COLO829 (cell line): ENCODE results near the gene MUC4.
"Not testable (repeated sequence)": the region's sequence is repeated elsewhere in the genome, so short reads cannot be mapped to it uniquely, and the experiment has no call there.

Experiments used
- DNase-seq: peaks from one replicate; pipeline ENCODE4 v3.0.0; 2012; ENCODE audit warnings: low spot score

The MUC4 gene

GRCh38 chr3:195737782-195738181 lies 73.9 kb downstream of the MUC4 start:
- not testable (repeated sequence) for DNase-seq

DNA sequence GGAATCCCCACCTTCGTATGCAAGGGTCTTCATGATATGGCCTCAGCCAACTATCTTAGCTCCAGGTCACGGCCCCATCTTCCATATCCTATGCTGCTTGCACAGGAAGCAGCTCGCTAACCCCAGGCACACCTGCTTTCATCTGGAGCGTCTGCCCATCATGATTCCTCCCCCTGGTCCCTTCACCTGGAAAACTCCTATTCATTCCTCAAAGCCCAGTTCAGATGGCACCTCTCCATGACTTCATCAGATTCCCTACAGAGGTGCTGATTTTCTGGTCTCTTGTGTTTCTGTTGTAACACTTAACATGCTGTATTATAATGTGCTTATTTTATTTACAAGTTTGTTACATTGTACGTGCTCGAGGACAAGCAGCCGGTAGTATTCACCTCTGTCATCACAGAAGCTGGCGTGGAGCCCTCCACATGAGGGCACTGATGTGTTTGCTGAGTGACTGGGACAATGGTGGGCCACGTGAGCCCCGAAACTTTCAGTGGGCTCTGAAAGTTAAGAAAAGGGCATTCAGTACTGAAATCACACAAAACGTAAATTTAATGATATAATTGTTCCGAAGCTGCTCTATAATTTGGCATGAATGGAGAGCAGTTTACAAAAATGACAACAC lies 74.8 kb downstream of the MUC4 start:
- no peak for DNase-seq

- DNase-seq, result no peak
Observed at GRCh38 chr3:195735036-195735695, 76.6 kb downstream of the MUC4 start.

DNA sequence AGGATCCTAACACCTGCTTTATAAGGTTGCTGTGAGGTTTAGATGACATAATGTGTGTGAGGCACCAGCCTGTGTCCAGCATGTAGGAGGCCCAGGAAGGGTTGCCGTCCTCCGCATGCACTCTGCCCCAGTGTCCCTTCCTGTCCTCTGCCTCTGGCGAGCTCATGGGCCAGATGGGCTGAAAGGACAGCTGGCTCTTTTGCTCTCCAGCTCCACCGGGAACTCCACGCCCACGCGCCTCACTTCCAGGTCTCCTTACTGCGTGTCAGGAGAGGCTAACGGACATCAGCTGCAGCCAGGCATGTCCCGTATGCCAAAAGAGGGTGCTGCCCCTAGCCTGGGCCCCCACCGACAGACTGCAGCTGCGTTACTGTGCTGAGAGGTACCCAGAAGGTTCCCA lies 78.8 kb downstream of the MUC4 start:
- DNase-seq, result no peak

DNA sequence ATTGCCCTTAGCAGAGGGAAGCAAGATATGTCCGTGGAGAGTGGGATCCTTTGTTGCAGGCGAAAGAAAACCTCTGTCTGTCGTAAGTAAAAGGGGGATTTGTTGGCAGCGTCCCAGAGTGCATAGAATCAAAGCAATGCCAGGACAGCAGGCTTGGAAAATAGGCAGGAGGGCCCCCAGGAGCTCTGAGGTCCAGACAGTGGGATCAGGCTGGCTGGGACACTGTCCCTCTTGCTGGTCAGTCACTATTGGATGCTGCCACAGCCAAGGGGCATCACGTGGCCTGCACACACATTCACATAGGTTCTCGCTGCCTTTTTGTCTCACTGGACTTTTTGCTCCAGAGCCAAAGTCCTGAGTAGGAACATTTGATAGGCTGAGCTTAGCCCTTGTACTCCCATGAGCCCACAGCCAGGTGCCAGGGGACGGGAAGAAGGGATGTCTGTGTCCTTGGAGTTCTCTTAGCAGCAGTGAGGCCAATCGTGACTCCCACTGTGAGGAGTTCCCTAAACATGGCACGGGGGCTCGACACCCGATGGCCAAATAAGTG lies 80.3 kb downstream of the MUC4 start:
- DNase-seq, result no peak

GRCh38 chr3:195729476-195730251 lies 82.1 kb downstream of the MUC4 start:
- no peak for DNase-seq

DNA sequence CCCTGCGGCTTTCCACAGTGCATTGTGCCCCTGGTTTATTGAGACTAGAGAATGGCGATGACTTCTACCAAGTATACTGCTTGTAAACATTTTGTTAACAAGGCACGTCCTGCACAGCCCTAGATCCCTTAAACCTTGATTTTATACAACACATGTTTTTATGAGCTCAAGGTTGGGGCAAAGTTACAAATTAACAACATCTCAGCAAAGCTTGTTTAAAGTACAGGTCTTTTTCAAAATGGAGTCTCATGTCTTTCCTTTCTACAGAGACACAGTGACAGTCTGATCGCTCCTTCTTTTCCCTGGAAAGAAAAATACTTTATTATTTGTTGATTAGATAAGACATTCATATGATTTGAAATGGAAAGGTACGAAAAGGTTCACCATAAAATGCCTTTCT lies 82.9 kb downstream of the MUC4 start:
- DNase-seq, result not testable (repeated sequence)

DNA sequence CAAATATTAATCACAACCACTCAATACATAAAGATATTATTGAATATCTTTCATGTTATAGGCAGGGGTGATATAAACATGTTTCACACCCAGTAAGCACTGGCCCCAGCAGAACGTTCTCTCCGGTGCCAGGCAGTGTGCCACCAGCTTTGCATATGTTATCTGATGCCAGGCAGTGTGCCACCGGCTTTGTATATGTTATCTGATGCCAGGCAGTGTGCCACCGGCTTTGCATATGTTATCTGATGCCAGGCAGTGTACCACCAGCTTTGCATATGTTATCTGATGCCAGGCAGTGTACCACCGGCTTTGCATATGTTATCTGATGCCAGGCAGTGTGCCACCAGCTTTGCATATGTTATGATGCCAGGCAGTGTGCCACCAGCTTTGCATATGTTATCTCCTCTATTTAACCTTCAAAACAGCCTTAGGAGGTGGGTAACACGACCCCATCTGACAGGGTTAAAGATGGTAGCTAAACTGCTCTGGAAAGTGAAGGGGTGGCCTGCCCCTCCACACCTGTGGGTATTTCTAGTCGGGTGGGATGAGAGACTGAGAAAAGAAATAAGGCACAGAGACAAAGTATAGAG lies 84.0 kb downstream of the MUC4 start:
- DNase-seq, result no peak

- DNase-seq, result not testable (repeated sequence)
Observed at GRCh38 chr3:195725916-195726740, 85.6 kb downstream of the MUC4 start.

DNA sequence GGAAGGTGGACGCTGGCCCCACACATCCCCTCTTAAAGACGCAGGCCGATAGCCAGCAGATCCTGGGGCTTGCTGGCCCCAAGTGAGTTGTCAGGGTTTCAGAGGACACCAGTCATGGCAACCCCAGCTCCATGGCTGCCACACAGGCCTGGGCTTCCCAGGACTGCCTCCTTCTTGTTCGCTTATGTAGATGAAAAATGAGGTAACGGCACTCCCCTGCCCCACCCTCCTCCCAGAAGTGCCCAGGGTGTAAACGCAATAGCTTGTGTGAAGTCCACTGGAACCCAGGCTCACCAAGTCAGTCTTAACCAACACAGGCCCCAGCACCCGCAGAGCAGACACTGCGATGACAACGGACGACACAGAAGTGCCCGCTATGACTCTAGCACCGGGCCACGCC lies 87.4 kb downstream of the MUC4 start:
- DNase-seq, result not testable (repeated sequence)

DNA sequence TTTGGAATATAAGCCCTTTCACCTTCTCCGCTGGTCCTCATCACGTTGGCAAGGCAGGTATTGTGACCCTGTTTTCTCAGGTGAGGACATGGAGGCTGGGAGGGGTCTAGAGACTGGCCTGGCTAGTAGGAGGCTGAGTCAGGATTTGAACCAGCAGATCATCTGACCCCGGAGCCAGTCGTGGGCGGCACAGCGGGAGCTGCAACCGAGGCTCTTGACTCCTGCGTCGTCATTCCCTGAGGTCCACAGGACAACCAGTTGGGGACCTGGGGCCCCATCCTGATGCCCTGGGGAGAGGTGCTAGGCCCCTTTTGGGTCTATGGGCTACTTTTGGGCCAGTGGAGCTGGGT lies 88.8 kb downstream of the MUC4 start:
- DNase-seq, result not testable (repeated sequence)

GRCh38 chr3:195722139-195722995 lies 89.4 kb downstream of the MUC4 start:
- not testable (repeated sequence) for DNase-seq

DNA sequence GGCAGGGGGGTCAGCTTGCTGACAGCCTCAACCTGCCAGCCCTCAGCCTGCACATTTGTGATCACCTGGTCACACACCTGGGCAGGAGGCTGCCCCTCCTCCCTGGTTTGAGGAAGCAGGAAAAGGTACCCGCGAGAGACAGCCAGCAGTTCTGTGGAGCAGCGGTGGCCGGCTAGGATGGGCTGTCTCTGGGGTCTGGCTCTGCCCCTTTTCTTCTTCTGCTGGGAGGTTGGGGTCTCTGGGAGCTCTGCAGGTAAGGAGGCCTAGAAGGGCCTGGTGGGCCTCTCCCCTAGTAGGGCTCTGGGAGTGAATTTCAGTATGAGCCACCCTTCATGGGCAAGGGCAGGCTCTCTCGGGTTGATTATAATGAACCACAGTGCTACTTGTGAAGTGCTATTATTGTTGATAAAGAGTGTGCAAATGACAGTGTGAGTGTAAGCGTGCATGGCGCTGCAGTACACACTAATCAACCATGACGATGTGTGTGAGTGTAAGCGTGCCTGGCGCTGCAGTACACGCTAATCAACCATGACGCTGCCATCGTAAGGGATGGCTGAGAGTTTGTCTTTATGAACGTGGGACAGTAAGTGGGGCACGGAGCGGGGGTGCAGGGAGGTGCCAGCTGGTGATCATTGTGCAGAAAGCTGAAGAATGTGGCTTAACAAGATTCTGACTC lies 90.8 kb downstream of the MUC4 start, which contains the start of gene MUC20:
Gene MUC20 (plus strand): TSS at position 148 of the 676 bp plus-strand sequence. CDS start 30 bp downstream, at position 178.
- not testable (repeated sequence) for DNase-seq

DNA sequence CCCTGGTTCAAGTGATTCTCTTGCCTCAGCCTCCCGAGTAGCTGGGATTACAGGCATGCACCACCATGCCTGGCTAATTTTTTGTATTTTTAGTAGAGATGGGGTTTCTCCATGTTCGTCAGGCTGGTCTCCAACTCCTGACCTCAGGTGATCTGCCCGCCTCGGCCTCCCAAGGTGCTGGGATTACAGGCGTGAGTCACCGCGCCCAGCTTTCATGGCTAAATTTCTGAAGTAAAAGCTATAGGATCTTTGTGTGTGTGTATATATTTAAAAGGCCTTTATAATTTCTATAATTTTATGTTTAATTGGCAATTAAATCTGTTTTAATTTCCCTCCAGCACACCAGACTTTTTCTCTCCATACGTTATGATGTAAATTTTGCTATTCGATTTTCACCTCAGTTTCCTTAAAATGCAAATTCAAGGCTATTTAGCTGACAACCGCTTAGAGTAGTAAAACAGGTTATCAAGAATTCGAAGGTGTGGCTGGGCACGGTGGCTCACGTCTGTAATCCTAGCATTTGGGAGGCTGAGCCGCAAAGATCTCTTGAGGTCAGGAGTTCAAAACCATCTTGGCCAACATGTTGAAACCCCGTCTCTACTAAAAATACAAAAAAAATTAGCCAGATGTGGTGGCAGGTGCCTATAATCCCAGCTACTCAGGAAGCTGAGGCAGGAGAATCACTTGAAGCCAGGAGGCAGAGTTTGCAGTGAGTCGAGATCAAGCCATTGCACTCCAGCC lies 92.0 kb downstream of the MUC4 start:
- DNase-seq, result not testable (repeated sequence)

DNA sequence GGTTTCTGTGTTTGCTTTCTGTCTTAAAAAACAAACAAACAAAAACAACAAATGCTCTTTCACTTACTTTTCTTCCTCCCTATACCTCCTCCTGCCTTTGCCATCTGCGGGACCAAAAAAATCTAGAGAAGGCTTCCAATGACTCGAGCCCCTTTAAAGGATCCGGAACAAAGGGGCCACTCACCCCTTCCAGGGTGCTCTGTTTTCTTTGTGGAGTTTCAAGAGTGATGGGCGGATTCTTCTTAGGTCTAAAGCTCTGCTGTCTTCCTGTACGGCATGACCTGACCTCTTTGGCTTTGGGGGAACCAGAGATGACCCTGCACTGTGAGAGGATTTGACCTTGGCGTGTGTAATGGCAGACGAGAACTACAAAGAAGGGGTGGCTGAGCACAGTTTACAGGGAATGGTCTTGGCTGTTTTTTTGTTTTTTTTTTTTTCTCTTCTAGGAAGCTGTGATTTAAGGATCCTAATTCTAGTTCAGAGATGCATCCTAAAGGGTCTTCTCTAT lies 93.2 kb downstream of the MUC4 start:
- no peak for DNase-seq

DNA sequence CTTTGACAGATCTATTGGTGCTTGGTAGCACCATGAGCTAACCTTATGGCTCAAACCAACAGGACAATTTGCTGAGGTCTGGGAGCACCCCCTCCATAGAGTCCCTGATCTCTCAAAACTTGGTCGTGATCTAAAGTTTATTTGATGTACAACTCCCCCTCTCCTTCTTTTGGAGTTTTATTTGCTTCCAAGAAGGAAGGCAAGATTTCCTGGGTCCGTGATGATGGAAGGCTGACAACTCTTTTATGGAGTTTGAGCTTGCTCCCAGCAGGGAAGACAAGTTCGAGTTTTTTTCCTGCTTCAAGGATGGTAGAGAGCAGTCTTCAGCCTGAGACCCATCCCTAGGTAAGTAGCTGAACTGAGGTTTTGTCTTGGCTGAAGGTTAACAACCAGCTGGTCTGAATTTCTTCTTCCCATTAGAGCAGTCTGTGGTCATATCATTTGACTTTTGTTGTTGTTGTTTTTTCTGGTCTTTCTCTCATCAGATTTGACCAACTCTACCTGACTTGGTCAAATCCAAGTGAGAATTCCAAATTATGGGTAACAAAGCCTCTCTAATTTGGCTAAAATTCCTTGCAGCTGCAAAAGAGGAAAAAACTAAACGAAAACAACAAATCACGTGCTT lies 93.8 kb downstream of the MUC4 start:
- no peak for DNase-seq

DNA sequence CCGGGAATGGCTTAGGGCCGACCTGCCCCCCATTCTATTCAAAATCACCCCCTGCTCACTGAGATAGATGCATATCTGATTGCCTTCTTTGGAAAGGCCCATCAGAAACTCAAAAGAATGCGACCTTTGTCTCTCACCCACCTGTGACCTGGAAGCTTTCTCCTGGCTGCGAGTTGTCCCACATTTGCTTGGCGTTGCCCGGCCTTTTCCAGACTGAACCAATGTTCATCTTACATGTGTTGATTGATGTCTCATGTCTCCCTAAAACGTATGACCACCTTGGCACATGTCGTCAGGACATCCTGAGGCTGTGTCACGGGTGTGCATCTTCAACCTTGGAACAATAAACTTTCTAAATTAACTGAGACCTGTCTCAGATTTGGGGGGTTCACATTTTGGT lies 94.3 kb downstream of the MUC4 start:
- DNase-seq, result no peak

GRCh38 chr3:195715583-195716266 lies 96.0 kb downstream of the MUC4 start:
- no peak for DNase-seq
